Left renal pelvis (tissue), 4 donors: ENCODE results near the gene NALF2. TPM values are rescaled to one million over a fixed set of nuclear protein-coding genes. Genes with fewer than 3 reads are reported as not detected.
A peak's percentile ranks its signal among the peaks of the same experiment; 100 is the strongest.

Source experiments
- DNase-seq, 4 donors: peaks; one replicate each; pipeline ENCODE4 v3.0.0-alpha.2; 2013; ENCODE audit warnings: low read depth in 4 of 4, low spot score in 3 of 4
- polyA plus RNA-seq, 4 donors: library from polyadenylated mRNA; unstranded; fragments of 120-200 nt; gene quantifications; one replicate each; pipeline ENCODE4 v1.2.1, GENCODE V29; 2013; ENCODE audit not compliant: insufficient read length in 4 of 4

NALF2 gene
- under 1 TPM; 0.41 to 0.79 (median 0.54) TPM for polyA plus RNA-seq

DNA sequence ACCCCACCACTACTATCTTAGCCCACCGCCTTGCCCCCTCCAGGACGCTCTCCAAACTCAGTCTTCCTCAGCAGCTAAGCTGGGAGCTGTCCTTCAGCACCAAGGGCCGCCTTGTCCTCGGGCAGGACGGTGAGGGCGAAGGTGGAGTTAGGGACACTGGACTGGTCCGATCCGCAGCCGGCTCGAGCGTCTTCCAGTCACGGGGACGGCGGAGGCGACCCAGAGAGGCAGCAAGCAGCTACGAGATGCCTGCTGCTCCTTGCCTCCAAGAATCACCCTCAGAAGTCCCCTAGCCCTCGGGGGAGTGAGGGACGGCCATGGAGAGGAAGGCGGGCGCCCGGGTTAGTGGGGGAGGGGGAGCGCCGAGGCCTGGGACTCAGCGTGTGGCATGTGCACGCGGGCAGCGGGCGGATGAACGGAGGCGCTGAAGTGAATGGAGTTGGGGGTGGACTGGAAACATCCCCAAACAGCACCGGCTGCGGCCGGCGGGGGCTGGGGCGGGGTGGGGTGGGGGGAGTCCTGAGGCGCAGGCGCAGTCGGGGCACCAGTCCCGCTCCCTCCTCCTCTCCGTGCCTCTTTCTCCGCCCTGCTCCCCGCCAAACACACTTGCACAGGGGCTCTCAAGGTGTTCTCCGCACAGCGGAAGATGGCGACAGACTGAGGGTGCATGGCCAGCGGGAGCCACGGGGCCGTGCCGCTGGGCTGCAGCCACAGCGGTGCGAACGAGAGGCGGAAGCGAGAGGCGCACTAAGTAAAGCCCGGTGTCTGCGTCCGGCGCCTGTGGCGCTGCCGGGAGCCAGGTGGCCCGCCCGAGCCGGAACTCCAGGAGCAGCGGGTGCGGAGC lies at the start of gene NALF2:
NALF2 (plus strand) TSS at position 545 of the 844 bp plus-strand sequence. CDS start 957 bp downstream, outside the sequence.
- peak in 3 of 4 donors; percentile 43 to 55 (median 54) for DNase-seq

DNA sequence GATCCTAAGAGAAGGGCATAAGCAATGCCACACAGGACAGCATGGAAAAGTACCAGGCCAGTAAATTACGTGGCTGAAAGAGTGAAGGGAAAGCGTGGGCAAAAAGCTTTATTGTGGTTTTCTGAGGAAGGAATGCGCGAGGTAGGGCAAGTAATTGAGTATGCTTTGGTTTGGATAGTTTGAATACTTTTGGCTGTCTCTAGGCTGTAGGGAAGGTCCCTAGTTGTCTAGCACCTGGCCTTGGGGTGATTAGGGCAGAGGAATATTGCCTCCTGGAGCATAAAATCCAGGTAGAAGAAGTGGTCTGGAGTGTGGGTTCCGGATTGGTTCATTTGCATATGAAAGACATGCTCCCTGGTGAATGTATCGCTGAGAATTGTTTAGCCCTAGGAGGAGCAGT lies 46.4 kb upstream of the NALF2 start:
- DNase-seq: no peak

DNA sequence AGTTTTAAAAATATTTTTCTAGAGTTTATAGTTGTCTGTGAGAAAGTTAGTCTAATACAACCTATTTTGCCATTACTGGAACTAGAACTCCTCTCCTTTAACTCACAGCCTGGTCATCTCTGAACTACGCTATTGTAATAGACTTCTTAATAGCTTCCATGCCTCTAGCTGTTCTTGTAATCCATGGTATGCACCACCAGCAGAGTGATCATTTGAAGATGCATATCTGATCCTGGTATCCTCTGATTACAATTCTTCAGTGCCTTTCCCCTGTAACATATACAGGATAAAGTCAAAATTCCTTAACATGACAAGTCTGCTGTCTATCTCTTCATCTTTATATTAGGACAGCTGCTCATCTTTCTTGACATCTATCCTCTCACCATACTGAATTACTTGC lies 37.6 kb upstream of the NALF2 start:
- DNase-seq: no peak

DNA sequence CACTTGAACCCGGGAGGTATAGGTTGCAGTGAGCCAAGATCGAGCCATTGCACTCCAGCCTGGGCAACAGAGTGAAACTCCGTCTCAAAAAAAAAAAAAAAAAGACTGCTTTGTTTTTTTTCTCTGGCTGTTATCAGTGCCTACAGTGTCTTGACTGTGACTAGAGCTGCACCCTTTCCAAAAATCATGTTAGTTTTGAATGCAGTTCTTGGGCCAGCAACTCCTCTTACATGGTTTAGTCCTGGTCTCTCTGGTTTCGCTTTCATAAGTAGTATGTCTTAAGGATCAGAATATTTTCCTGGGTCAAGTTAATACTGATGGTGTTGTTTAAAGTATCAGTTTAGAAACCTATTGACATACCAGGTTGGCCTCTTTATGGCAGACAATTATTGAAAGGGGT lies 34.2 kb upstream of the NALF2 start:
- DNase-seq: no peak

DNA sequence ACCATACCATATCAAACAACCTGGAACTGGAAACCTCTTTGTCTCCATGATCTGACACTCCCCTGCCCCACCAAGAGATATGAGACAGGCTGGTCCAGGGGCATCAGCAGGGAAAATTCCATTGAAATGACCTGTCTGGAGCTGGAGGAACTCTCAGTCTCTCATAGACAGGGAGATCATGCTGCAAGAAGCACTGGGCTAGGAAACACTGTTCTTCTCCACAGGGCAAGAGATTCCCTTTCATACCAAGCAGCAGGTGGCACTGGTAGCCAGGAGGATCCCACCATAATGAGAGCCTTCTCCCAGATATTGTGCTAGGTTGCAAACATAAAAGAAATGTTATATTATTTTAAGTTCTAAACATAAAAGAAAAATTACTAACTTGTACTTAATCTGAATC lies 14.5 kb upstream of the NALF2 start:
- DNase-seq: no peak

DNA sequence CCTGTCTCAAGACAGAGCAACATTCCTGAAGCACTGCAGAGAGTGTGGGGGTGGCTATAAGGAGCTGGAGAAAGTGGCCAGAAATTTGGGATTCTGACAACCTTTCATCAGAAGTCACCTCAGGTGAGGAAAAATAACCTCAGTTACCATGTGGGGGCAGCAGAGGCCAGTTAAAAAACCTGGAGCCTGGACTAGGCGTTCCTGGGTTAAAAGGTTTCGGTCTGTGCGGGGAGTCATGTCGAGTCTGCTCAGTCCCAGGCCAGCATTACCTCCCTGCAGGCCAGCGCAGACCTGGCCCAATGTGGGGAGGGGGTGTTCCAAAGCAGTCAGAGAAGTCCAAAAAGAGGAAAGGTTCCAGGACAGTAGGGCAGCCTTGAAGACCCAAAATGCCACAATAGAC lies 10.9 kb upstream of the NALF2 start:
- DNase-seq: no peak

DNA sequence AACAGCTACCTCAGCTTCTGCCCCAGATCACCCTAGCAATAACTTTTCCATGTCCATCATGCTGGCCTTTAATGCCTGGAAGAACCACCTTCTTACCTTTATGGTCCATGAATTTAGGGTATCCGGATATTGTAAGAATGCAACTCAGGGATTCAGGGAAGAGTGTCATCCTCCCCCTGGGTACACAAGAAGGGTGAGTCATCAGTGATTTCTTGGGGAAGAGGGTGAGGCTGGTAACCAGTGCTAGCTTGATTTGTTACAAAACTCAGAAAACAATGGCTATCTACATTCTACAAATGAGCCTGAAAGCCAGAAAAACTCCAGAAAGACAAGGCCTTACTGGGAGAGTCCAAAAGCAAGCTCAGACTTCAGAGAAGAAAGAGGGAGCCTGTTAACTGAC lies 10.4 kb upstream of the NALF2 start:
- no peak for DNase-seq

DNA sequence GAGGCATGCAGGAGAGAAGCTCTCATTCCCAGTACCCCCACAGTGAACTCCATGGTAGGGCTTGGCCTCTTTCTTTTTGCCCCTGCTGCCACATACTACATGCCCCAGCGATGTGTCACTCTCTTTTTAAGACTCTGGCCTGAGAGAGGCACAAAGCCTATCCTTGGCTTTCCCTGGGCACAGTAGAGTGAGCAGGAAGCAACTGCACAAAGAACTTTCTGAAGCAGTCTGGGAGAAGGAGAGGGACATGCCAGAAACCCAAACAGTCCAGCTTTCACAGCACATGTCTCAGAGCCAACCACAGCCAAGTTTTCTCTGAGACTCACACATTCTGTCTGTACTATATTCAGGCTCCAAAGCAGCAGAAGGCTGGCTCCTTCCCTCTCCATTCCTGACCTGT lies 7.9 kb upstream of the NALF2 start:
- no peak for DNase-seq

DNA sequence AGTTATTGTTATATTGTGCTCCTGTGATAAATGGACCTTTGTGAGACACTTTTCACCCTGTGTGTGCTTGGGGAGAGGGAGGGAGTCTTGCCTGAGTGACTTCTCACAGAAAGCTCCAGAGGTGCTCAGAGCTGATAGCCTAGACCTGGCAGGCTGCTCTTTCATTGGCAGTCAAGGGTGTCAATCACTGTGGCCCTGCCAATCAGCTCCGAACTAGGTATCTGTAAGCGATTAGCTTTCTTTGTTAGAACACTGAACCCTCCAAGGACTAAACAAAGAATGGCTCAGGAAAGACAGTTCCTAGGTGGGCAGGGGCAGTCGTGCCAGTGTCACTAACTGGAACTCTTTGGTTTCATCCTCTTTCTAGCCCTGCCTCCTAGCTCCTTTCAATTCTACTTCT lies 2.7 kb upstream of the NALF2 start:
- DNase-seq: peak in 1 of 4 donors; percentile 27

DNA sequence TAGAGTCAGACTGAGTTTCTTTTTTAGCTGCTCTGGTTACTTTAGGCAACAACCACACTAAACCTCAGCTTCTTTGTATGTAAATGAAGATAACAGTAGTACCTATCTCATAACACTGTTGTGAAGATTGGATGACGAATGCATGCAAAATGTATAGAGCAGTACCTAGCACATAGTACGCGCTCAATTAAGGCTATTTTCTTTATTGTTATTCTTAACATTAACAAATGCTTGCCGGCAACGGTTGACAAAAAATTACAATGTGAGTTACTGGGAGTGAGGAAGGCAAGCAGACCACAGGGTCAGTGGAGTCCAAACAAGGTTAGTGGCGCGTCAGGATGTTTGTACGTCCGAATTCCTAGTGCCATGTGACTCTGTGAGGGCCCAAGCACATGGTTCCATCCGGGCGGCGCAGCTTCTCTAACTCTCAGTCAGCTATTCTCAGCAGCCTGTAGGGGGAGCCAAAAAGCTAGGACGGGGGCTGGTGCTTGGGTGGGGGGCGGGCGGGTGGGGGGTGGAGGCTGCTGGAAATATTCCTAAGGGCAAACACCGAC lies 821 bp upstream of the NALF2 start:
- no peak for DNase-seq

DNA sequence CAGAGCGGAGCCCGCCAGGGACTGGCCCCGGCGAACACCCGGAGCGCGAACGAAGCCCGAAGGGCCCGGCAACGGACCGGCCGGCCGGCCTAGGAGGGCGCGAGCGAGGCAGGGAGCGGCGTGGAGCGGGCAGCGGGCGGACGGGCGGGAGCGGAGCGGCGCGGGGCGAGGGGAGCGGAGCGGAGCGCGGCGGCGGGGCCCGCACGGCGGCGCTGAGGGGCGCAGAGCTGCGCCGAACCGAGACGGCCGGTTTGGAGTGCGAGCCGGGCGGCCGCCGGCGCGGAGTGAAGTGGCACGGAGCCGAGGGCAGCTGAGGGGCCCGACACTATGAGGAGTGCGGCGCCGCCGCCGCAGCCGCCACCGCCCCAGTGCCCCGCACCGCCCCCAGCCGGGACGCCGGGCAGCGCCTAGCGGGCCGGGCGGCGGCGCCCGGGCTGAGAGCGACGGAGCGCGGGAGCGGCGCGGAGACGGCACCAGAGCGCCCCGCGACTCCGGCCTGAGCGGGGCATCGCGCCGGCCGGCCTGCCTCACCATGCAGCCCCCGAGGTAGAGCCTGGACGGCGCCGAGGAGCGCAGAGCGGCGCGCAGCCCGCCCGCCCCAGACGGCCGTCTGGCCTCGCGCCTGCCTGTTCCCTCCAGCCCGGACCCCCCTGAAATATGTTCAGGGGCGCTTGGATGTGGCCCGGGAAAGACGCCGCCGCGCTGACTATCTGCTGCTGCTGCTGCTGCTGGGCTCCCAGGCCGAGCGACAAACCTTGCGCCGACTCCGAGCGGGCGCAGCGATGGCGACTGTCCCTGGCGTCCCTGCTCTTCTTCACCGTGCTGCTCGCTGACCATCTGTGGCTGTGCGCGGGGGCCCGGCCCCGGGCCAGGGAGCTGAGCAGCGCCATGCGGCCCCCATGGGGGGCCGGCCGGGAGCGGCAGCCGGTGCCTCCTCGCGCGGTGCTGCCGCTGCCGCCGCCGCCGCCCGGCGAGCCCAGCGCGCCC lies 793 bp downstream of the NALF2 start:
- DNase-seq: no peak

DNA sequence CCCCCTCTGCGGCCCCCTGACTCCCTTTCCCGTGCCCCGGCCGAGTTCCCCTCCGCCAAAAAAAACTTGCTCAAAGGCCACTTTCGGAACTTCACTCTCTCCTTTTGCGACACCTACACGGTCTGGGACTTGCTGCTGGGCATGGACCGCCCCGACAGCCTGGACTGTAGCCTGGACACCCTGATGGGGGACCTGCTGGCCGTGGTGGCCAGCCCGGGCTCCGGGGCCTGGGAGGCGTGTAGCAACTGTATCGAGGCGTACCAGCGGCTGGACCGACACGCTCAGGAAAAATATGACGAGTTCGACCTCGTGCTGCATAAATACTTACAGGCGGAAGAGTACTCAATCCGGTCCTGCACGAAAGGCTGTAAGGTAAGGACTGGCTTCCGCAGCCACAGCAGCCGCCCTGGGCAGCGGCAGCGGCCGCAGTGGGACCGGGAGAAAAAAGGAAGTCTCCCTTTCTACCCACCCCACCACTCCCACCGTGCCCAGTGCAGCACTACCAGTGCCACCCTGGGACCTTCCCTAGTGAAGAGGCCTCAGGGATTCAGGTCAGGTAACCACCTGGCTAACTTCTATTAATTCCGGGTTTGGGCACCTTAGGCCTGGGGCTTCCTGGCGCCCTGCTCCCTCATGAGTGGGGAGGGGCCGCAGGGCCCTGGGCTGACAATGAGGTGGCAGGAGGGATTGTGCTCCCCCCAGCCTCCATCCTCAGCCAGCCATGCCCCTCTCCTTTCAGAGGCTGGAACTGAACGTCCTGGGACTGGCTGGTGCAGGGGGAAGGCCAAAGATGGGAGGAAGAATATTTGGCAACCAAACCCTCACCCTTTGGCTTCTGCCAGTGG lies 1.9 kb downstream of the NALF2 start:
- DNase-seq: no peak

DNA sequence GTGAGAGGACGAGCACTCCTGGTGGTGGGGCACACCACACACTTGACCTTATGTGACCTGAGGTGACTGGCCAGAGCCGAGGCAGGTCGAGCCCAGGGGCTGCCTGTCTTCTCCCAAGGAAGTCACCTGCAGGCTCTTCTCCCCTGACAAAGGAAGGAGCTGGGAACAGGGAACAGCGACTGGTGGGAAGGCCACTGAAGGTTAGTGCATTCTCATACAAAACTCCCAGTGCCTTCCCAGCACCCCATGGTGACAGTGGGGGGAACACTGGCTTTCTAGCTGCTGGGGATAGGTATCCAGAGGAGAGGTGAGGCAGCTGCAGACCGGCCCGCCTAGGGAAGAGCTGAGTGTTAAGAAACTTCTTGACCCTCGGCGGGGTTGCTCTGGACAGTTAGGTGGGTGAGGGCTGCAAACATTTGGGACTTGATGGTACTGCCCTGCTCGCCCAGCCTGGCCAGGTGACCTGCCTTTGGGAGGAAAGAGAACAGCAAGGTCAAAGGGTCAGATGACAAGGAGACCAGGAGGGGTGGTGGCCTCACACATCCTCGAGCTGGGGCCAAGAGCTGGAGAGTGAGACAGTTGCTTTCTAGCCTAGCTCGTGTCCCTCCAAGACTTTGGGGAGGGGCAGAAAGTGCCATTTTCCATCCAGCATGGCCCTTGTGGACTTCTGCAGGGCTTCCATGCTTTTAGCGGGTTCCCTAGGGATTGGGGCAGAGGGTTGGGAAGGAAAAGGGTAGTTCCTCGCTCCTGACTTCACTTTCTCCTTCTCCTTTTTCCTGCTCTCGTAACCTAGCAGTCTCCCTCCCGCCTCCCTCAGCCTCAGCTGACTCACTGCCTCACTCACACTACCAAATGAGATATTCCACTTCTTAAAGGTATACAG lies 2.7 kb downstream of the NALF2 start:
- no peak for DNase-seq

DNA sequence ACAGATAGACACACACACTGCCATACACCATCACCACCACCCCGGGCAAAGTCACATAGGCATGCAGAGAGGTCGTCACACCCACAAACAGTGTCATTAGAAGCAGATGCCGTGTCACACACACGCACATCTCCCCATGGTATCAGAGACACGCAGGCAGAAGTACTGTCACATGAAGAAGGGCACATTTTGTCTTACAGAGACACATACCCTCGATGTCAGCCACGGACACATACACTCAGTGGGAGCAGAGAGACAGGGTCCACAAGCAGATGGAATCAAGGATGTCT lies 3.3 kb downstream of the NALF2 start:
- DNase-seq: no peak

DNA sequence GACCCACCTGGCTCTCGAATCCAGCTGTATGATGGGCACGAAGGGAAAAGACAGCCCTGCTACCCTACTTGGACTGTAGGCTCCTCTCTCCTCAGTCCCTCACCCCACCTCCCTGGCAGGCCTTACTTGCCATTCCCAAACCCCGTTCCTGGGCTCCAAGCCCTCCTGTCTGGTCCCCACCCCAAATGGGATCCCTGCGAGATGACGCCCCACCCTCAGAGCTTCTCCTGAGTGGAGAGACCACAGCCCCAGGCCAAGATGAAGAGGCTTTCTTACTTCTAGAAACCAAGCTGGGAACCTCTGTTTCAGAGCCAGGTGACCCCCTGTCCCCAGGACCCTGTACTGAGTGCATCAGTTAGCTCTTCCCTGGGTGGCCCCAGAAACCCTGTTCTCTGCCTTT lies 4.5 kb downstream of the NALF2 start:
- DNase-seq: no peak

DNA sequence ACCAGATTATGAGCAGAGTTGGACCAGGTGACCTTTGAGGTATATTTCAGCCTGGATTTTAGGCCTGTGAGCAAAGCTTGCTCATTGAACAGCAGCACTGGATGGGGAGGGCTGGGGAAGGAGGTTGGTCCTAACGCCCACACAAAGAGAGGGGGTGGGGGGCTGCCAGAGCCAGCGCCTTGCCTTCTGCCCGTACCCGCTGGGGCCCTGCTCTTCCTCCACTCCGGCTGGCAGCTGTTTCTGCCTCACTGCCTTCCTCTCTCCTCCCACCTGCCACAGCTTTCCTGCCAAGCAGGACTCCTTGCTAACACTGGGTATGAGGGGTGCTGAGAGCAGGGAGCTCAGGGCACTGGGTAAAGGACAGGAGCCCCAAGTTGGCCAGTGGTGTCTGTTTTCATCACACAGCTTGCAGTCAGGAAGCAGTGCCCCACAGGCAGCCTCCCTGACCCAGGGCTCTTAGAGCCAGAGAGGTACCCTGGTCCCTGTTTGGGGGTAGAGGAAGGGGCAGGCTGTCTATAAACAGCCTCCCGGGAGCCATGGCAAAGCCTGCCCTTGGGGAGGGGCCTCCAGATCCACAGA lies 6.1 kb downstream of the NALF2 start:
- no peak for DNase-seq

DNA sequence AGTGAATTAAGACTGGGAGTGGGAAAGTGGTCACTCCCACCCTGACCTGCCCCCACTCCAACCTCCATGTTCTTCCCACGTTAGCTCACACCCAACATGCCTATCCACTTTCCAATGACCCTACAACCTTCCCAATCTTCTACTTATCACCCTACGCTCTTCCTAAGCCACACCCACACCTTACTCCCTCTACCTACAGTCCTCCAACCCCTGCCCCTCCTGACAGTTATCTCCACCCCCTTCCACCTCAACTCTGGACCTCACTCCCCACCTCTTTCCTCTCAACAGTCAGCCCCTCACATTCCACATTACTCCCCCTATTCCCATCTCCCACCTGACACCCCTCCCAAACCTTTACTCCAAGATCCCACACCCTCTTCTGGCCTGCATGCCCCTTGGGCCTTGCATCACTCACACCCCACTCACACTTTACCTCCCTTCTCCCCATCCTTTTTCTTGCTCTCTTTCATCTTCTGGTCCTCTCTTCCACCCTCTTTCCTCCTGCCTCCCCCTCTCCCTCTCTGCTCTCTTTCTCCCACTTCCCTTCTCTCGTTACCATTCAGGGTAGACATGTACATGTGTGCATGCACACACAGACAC lies 6.9 kb downstream of the NALF2 start:
- no peak for DNase-seq

DNA sequence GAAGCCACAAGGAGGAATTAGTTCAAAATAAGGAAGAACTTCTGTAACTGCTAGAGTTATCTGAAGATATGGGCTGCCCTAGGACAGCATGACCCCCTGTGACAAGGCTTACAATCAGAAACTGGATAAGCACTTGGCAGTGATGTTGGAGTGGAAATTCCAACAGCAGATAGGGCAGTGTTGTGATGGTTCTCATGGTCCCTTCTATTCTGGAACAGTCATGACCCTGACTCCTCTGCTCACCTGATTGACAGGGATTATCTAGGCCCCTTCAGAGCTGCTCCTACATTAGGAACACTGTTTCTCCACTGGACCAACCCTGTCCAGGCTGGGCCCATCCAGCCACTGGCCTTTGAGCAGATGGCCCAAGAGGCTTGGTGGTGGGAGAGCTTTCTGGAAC lies 17.9 kb downstream of the NALF2 start:
- no peak for DNase-seq

DNA sequence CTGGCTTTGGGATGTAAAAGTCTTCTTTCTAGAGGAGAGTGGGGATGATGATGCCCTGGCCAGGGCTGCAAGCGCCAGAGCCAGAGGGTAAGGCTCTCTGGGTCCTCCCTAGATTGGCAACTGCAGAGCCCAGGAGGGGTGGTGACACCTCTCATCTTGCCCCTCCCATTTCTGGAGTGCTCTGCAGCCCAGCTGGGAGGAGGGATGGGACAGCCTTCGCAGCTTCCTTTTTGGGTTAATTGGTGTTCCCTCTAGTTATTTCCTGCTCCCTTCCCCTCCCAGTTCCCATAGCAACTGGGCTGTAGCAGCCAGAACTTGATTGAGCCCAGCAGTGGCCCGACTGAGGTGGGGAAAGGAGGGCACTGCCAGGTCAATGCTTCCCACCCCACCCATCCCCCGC lies 19.2 kb downstream of the NALF2 start:
- DNase-seq: no peak
